Loucy (cell line): Measurements from ENCODE around the gene SPI1.

Experiments used
- H2AFZ ChIP-seq: fragments of 200-600 bp; sonication (generic); 2 replicates; pipeline ENCODE4 v1.6.0; 2016; ENCODE audit warnings: antibody characterized with exemption, mild to moderate bottlenecking, low read length, moderate library complexity
- H3F3A ChIP-seq: fragments of 200-600 bp; 2 replicates; pipeline ENCODE4 v1.6.0; 2016; ENCODE audit warnings: antibody characterized with exemption, low read depth, mild to moderate bottlenecking
- H3K27me3 ChIP-seq: fragments of 200-600 bp; sonication (generic); 2 replicates; pipeline ENCODE4 v1.6.1; 2014; ENCODE audit warnings: low read length, mild to moderate bottlenecking; ENCODE audit not compliant: insufficient read depth, poor library complexity, severe bottlenecking
- H3K36me3 ChIP-seq: fragments of 200-600 bp; sonication (generic); 2 replicates; pipeline ENCODE4 v1.6.1; 2016; ENCODE audit warnings: low read length; ENCODE audit not compliant: insufficient read depth
- H3K4me1 ChIP-seq: fragments of 200-600 bp; sonication (generic); 2 replicates; pipeline ENCODE4 v1.5.1; 2014; ENCODE audit warnings: low read length, mild to moderate bottlenecking; ENCODE audit not compliant: insufficient read depth, poor library complexity, severe bottlenecking
- H3K4me2 ChIP-seq: fragments of 200-600 bp; sonication (generic); 2 replicates; pipeline ENCODE4 v1.6.0; 2014; ENCODE audit warnings: antibody characterized with exemption, low read length, low read depth, mild to moderate bottlenecking; ENCODE audit not compliant: poor library complexity, severe bottlenecking
- H3K4me3 ChIP-seq: fragments of 200-600 bp; sonication (generic); 2 replicates; pipeline ENCODE4 v1.5.1; 2014; ENCODE audit warnings: low read length, mild to moderate bottlenecking, mixed read lengths; ENCODE audit not compliant: poor library complexity, severe bottlenecking
- H3K79me2 ChIP-seq: fragments of 200-600 bp; sonication (generic); 2 replicates; pipeline ENCODE4 v1.6.1; 2014; ENCODE audit warnings: low read length; ENCODE audit not compliant: insufficient read depth
- H3K9ac ChIP-seq: fragments of 200-600 bp; sonication (generic); 2 replicates; pipeline ENCODE4 v1.6.0; 2014; ENCODE audit warnings: mild to moderate bottlenecking, low read depth, low read length, moderate library complexity; ENCODE audit not compliant: poor library complexity, severe bottlenecking
- H3K9me2 ChIP-seq: fragments of 200-600 bp; sonication (generic); replicated peaks from 2 replicates; pipeline ENCODE4 v1.6.1; 2016; ENCODE audit warnings: low read depth, low read length, mixed read lengths
- H3K9me3 ChIP-seq: fragments of 200-600 bp; sonication (generic); 2 replicates; pipeline ENCODE4 v1.6.1; 2014; ENCODE audit warnings: mild to moderate bottlenecking, antibody characterized with exemption, low read length, low read depth; ENCODE audit not compliant: insufficient read depth
- H4K20me1 ChIP-seq: fragments of 200-600 bp; sonication (generic); 2 replicates; pipeline ENCODE4 v1.6.0; 2014; ENCODE audit warnings: antibody characterized with exemption, low read length, mild to moderate bottlenecking; ENCODE audit not compliant: insufficient read depth, poor library complexity, severe bottlenecking
- EZH2phosphoT487 ChIP-seq: fragments of 200-600 bp; IDR thresholded peaks from 2 replicates; pipeline ENCODE4 v1.6.1; 2018; ENCODE audit warnings: antibody characterized with exemption, mild to moderate bottlenecking, moderate library complexity, borderline replicate concordance
- TF ChIP-seq, protein P1 (sequence below): fragments of 200-600 bp; sonication (generic); conservative IDR thresholded peaks from 2 replicates; pipeline ENCODE4 v1.5.1; 2014; ENCODE audit warnings: mild to moderate bottlenecking, antibody characterized with exemption, low read length

The SPI1 gene

DNA sequence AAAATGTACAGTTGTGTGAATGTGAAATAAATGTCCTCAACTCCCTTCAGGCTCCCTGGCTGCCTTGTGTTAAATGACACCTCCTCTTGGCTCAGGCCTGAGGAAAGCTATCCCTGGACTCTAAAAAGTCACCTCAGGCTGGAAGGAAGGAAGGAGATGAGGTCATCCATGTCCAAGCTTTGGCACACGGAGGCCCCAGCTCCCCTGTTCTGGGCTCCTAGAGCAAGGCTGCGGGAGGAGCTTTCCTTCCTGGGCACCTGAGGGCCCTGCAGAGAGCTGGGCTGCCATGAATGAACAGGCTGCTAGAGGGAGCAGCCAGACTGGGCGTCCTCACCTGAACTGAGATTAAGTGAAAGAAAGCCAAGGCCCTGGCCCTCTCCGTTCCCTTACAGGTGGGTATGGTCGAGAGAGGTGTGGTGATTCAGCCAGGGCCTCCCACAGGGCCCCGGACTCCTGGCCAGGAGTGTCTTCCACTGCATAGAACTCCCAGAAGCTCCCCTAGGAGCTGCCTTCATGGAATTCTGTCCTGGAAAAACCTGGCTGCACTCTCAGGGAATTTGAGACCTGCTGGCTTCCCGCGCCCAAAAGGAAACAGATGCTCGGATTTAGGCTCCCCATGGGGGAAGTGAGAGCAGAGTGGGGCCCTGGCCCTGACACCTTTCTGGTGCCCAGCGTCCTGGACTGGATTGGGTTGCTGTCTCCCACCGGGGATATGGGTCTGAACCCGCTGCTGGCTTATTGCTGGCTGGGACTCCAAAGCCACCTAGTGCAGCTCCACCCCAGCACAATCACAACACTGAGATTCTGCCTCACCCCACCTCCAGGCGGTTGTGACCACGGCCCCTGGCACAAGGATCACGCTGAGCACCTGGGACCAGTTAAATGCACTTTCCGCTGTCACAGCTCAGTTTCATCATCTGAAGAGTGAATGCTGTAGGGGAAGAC is 48.1 kb downstream of the SPI1 start:
- no peaks in the 10 kb centered on the region for H3F3A ChIP-seq
- no peak overlapping the region for H3K4me2 ChIP-seq
- no peaks in the 10 kb centered on the region for H3K9me3 ChIP-seq
- H3K36me3 ChIP-seq = peaks cover 3% of the 10 kb centered on the region; the same call in 1 of the 2 replicates
- no peaks in the 10 kb centered on the region for H3K79me2 ChIP-seq
- H3K27me3 ChIP-seq = no peaks in the 10 kb centered on the region
- no peak overlapping the region for H2AFZ ChIP-seq
- H4K20me1 ChIP-seq = no peaks in the 10 kb centered on the region
- no peak overlapping the region for H3K4me3 ChIP-seq
- no peaks in the 10 kb centered on the region for H3K4me1 ChIP-seq
- TF ChIP-seq EZH2phosphoT487 = no peak
- TF ChIP-seq, protein P1, sequence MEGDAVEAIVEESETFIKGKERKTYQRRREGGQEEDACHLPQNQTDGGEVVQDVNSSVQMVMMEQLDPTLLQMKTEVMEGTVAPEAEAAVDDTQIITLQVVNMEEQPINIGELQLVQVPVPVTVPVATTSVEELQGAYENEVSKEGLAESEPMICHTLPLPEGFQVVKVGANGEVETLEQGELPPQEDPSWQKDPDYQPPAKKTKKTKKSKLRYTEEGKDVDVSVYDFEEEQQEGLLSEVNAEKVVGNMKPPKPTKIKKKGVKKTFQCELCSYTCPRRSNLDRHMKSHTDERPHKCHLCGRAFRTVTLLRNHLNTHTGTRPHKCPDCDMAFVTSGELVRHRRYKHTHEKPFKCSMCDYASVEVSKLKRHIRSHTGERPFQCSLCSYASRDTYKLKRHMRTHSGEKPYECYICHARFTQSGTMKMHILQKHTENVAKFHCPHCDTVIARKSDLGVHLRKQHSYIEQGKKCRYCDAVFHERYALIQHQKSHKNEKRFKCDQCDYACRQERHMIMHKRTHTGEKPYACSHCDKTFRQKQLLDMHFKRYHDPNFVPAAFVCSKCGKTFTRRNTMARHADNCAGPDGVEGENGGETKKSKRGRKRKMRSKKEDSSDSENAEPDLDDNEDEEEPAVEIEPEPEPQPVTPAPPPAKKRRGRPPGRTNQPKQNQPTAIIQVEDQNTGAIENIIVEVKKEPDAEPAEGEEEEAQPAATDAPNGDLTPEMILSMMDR = no peak
- no peak overlapping the region for H3K9ac ChIP-seq
- H3K9me2 ChIP-seq = no peaks in the 10 kb centered on the region

DNA sequence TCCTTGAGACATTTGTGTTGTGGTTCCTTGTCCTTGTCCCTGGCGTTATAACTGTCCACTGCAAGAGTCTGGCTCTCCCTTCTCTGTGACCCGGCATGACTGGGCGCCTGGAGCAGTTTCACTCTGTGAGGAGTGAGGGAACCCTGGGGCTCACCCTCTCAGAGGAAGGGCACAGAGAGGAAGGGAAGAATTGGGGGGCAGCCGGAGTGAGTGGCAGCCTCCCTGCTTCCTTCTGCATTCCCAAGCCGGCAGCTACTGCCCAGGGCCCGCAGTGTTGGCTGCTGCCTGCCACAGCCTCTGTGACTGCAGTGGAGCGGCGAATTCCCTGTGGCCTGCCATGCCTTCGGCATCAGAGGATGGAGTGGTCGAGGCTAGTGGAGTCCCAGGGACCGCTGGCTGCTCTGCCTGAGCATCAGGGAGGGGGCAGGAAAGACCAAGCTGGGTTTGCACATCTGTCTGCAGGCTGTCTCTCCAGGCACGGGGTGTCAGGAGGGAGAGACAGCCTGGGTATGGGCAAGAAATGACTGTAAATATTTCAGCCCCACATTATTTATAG is 48.8 kb downstream of the SPI1 start:
- Histone ChIP-seq H3K9ac (no peak overlapping the region), H3K9me3 (no peaks in the 10 kb centered on the region), H3K27me3 (no peaks in the 10 kb centered on the region), H3K4me3 (no peak overlapping the region), H3K36me3 (peaks cover 3% of the 10 kb centered on the region; the same call in 1 of the 2 replicates), H3F3A (no peaks in the 10 kb centered on the region), H3K79me2 (no peaks in the 10 kb centered on the region), H2AFZ (no peak overlapping the region), H3K4me2 (no peak overlapping the region), H4K20me1 (no peaks in the 10 kb centered on the region), H3K9me2 (no peaks in the 10 kb centered on the region), H3K4me1 (no peaks in the 10 kb centered on the region)
- no peak for TF ChIP-seq EZH2phosphoT487
- TF ChIP-seq, protein P1 = no peak

DNA sequence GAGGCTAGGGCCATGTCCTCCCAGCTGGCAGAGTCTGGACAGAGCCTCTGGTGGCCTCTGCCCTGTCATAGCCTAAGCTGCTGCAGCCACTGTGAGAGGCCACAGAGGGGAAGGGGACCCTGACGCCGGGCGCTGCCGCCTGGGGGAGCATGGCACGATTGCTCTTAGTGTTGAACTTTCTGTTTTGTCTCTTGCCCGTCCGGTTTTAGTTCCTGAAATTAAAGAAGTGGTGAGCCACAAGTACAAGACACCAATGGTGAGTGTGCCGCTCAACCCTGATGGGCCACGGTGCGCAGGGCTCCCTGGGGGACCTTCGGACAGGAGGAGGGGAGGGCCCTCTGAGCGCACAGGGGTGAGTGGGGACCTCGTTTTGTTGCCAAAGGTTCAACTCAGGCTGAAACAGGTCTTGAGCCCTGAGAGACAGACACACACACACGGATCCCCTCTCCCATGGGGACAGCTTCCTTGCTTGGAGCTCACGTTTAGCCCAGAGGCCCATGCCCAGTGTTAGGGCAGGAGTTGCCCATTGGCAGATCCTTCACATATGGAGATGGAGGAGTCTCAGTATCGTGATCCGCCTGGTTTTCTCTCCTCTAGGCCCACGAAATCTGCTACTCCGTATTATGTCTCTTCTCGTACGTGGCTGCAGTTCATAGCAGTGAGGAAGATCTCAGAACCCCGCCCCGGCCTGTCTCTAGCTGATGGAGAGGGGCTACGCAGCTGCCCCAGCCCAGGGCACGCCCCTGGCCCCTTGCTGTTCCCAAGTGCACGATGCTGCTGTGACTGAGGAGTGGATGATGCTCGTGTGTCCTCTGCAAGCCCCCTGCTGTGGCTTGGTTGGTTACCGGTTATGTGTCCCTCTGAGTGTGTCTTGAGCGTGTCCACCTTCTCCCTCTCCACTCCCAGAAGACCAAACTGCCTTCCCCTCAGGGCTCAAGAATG is 49.6 kb downstream of the SPI1 start:
- no peaks in the 10 kb centered on the region for H3K27me3 ChIP-seq
- H3K4me2 ChIP-seq = no peak overlapping the region
- H4K20me1 ChIP-seq = no peaks in the 10 kb centered on the region
- H3K9me3 ChIP-seq = no peaks in the 10 kb centered on the region
- no peaks in the 10 kb centered on the region for H3K9me2 ChIP-seq
- no peak overlapping the region for H3K9ac ChIP-seq
- TF ChIP-seq, protein P1 = no peak
- no peak for TF ChIP-seq EZH2phosphoT487
- H3K4me3 ChIP-seq = no peak overlapping the region
- no peaks in the 10 kb centered on the region for H3K79me2 ChIP-seq
- no peaks in the 10 kb centered on the region for H3K4me1 ChIP-seq
- no peaks in the 10 kb centered on the region for H3F3A ChIP-seq
- peaks cover 3% of the 10 kb centered on the region; the same call in 1 of the 2 replicates for H3K36me3 ChIP-seq
- H2AFZ ChIP-seq = no peak overlapping the region
